ENCODE results near the gene DOK3. TPM values are rescaled to one million over a fixed set of nuclear protein-coding genes. Genes with fewer than 3 reads are reported as not detected.

Gene DOK3
- total and polyA plus RNA-seq, 4 donors: 15.6 to 146 (median 47.8) TPM

GRCh38 chr5:177507165-177507564 is 2.5 kb downstream of the DOK3 start:
- H3K27me3 ChIP-seq (ENCODE audit: control insufficient read depth in 3 of 3, insufficient read depth in 3 of 3, low read length in 2 of 3): no peaks in the 10 kb centered on the region
- H3K4me1 ChIP-seq (ENCODE audit: control insufficient read depth in 5 of 5, insufficient read depth in 5 of 5, low read length in 5 of 5): peaks cover 0 to 5% (median 0%) of the 10 kb centered on the region in 5 donors
- H3K36me3 ChIP-seq (ENCODE audit: control insufficient read depth in 4 of 4, insufficient read depth in 4 of 4, low read length in 4 of 4): peaks cover 0 to 26% (median 10%) of the 10 kb centered on the region in 4 donors
- H3K9ac ChIP-seq (ENCODE audit: insufficient read depth in 1 of 2, low read length in 2 of 2): no peak overlapping the region
- H3K9me3 ChIP-seq (ENCODE audit: control insufficient read depth in 4 of 4, insufficient read depth in 3 of 4, low read length in 3 of 4): no peaks in the 10 kb centered on the region
- no peak for TF ChIP-seq CTCF (IDR thresholded peaks at IDR 0.05; ENCODE audit: control extremely low read depth, extremely low read depth)
- no peak overlapping the region for H3K27ac ChIP-seq (ENCODE audit: low read depth in 1 of 2, low read length in 1 of 2)
- 79 to 80% methylated on average over 9 of the region's 9 CpGs for WGBS, 2 donors
- no peak for ATAC-seq (ENCODE audit: insufficient read depth, low FRiP score)
- no peak overlapping the region for H3K4me3 ChIP-seq
- no peak for DNase-seq

- TF ChIP-seq CTCF (IDR thresholded peaks at IDR 0.05; ENCODE audit: control extremely low read depth, extremely low read depth): no peak
- peaks cover 0 to 8% (median 0%) of the 10 kb centered on the region in 4 donors for H3K36me3 ChIP-seq (ENCODE audit: control insufficient read depth in 4 of 4, insufficient read depth in 4 of 4, low read length in 4 of 4)
- H3K27me3 ChIP-seq (ENCODE audit: control insufficient read depth in 3 of 3, insufficient read depth in 3 of 3, low read length in 2 of 3): no peaks in the 10 kb centered on the region
- no peak overlapping the region for H3K9ac ChIP-seq (ENCODE audit: insufficient read depth in 1 of 2, low read length in 2 of 2)
- no peaks in the 10 kb centered on the region for H3K9me3 ChIP-seq (ENCODE audit: control insufficient read depth in 4 of 4, insufficient read depth in 3 of 4, low read length in 3 of 4)
- H3K4me1 ChIP-seq (ENCODE audit: control insufficient read depth in 5 of 5, insufficient read depth in 5 of 5, low read length in 5 of 5): peaks cover 0 to 16% (median 0%) of the 10 kb centered on the region in 5 donors
- no peak overlapping the region for H3K27ac ChIP-seq (ENCODE audit: low read depth in 1 of 2, low read length in 1 of 2)
- ATAC-seq (ENCODE audit: insufficient read depth, low FRiP score): no peak
- 95 to 100% methylated on average over 4 of the region's 4 CpGs for WGBS, 2 donors
- H3K4me3 ChIP-seq: no peak overlapping the region
- DNase-seq: no peak
Observed at GRCh38 chr5:177505075-177505474, 4.6 kb downstream of the DOK3 start.

GRCh38 chr5:177504086-177505056 is 5.3 kb downstream of the DOK3 start:
- ATAC-seq (ENCODE audit: insufficient read depth, low FRiP score): no peak
- no peak for TF ChIP-seq CTCF (IDR thresholded peaks at IDR 0.05; ENCODE audit: control extremely low read depth, extremely low read depth)
- Histone ChIP-seq H3K27me3 (ENCODE audit: control insufficient read depth in 3 of 3, insufficient read depth in 3 of 3, low read length in 2 of 3) (no peaks in the 10 kb centered on the region), H3K27ac (ENCODE audit: low read depth in 1 of 2, low read length in 1 of 2) (no peak overlapping the region), H3K36me3 (ENCODE audit: control insufficient read depth in 4 of 4, insufficient read depth in 4 of 4, low read length in 4 of 4) (peaks cover 0 to 8% (median 0%) of the 10 kb centered on the region in 4 donors), H3K4me3 (no peak overlapping the region), H3K4me1 (ENCODE audit: control insufficient read depth in 5 of 5, insufficient read depth in 5 of 5, low read length in 5 of 5) (peaks cover 0 to 10% (median 0%) of the 10 kb centered on the region in 5 donors), H3K9ac (ENCODE audit: insufficient read depth in 1 of 2, low read length in 2 of 2) (no peak overlapping the region), H3K9me3 (ENCODE audit: control insufficient read depth in 4 of 4, insufficient read depth in 3 of 4, low read length in 3 of 4) (no peaks in the 10 kb centered on the region)
- DNase-seq: no peak
- 90 to 93% methylated on average over 47 of the region's 47 CpGs for WGBS, 2 donors
